Caco-2 (cell line): ENCODE measurements around the gene FAM53A. TPM values are rescaled to one million over a fixed set of nuclear protein-coding genes. Genes with fewer than 3 reads are reported as not detected.

Experiments
- BruUV-seq: library from RNA; stranded (reverse); fragments of 400-500 nt; replicated peaks from 2 replicates; lab custom pipeline; 2021; lab: Mats Ljungman, UMichigan
- CTCF ChIA-PET: fragments of 300-600 bp; sonication (Branson Sonifier 250); formaldehyde crosslinking; loops from one replicate; lab custom pipeline; 2022; ENCODE audit warnings: antibody characterized with exemption; lab: Charles Lee
- POLR2A ChIA-PET: fragments of 300-600 bp; sonication (Branson Sonifier 250); formaldehyde crosslinking; loops from one replicate; lab custom pipeline; 2022; ENCODE audit warnings: antibody characterized with exemption; lab: Charles Lee
- DNase-seq, 2 experiments: peaks; one replicate each; pipeline versions ENCODE4 v3.0.0 to v3.0.0-alpha.2; 2020 to 2022
- H3K27me3 ChIP-seq: replicated peaks from 2 replicates; pipeline ENCODE4 v1.6.0; 2011; ENCODE audit warnings: low read length; ENCODE audit not compliant: control insufficient read depth, insufficient read depth
- H3K36me3 ChIP-seq: 2 replicates; pipeline ENCODE4 v1.5.1; 2011; ENCODE audit warnings: low read length; ENCODE audit not compliant: control insufficient read depth, insufficient read depth
- H3K4me1 ChIP-seq: fragments of 250-450 bp; sonication (Bioruptor Pico); 2 replicates; pipeline ENCODE4 v1.5.1; 2020; ENCODE audit warnings: mild to moderate bottlenecking
- H3K4me3 ChIP-seq: 2 replicates; pipeline ENCODE4 v1.5.1; 2011; ENCODE audit warnings: low read depth, mild to moderate bottlenecking, control low read depth, low read length
- H3K9me3 ChIP-seq: fragments of 250-450 bp; sonication (Bioruptor Pico); 2 replicates; pipeline ENCODE4 v1.5.1; 2020; ENCODE audit warnings: mild to moderate bottlenecking, moderate library complexity
- H3K27ac Mint-ChIP-seq: one replicate; pipeline ENCODE4 v1.8.0; 2022; ENCODE audit warnings: mixed read lengths; ENCODE audit not compliant: unreplicated experiment
- H3K27me3 Mint-ChIP-seq: one replicate; pipeline ENCODE4 v1.8.0; 2022; ENCODE audit warnings: mixed read lengths; ENCODE audit not compliant: insufficient read depth, unreplicated experiment
- H3K36me3 Mint-ChIP-seq: one replicate; pipeline ENCODE4 v1.8.0; 2022; ENCODE audit warnings: mild to moderate bottlenecking, mixed read lengths; ENCODE audit not compliant: insufficient read depth, unreplicated experiment
- H3K4me1 Mint-ChIP-seq: one replicate; pipeline ENCODE4 v1.8.0; 2022; ENCODE audit warnings: low read depth, mixed read lengths; ENCODE audit not compliant: unreplicated experiment
- H3K4me3 Mint-ChIP-seq: one replicate; pipeline ENCODE4 v1.8.0; 2022; ENCODE audit warnings: mild to moderate bottlenecking, moderate library complexity, mixed read lengths; ENCODE audit not compliant: unreplicated experiment
- H3K9me3 Mint-ChIP-seq: one replicate; pipeline ENCODE4 v1.8.0; 2022; ENCODE audit warnings: mixed read lengths; ENCODE audit not compliant: unreplicated experiment
- CTCF ChIP-seq, 2 experiments: fragments of 200-600 bp in 1 of 2; IDR thresholded peaks; 1 replicate in 1 of 2; 2 replicates in 1 of 2; pipeline versions ENCODE4 v1.5.1 to v1.8.0; 2011 to 2022; ENCODE audit warnings: antibody characterized with exemption in 1 of 2, control low read depth in 1 of 2, inconsistent platforms in 1 of 2, low read depth in 1 of 2, low read length in 1 of 2, mild to moderate bottlenecking in 1 of 2, moderate library complexity in 1 of 2; ENCODE audit not compliant: insufficient read depth in 1 of 2, severe bottlenecking in 1 of 2, unreplicated experiment in 1 of 2
- intact Hi-C: fragments of 100-400 bp; cut with micrococcal nuclease; formaldehyde crosslinking; loops from one replicate; pipeline ENCODE4 v1.10.0; 2022; ENCODE audit not compliant: unreplicated experiment
- total RNA-seq: library from RNA; stranded (reverse); gene quantifications from 2 replicates; pipeline ENCODE4 v1.2.3, GENCODE V29; 2022

The FAM53A gene
- total RNA-seq, 1 experiment from 2014 or later: 4.1 TPM

GRCh38 chr4:1668488-1668840, 15.6 kb downstream of the FAM53A start:
- Mint-ChIP-seq H3K4me1 (no peaks in the 10 kb centered on the region), H3K4me3 (no peak overlapping the region), H3K9me3 (no peaks in the 10 kb centered on the region), H3K27ac (no peak overlapping the region), H3K27me3 (no peaks in the 10 kb centered on the region), H3K36me3 (no peaks in the 10 kb centered on the region)
- intact Hi-C loops: no loop called here
- Histone ChIP-seq H3K9me3 (no peaks in the 10 kb centered on the region), H3K4me1 (peaks cover 11% of the 10 kb centered on the region), H3K36me3 (no peaks in the 10 kb centered on the region), H3K4me3 (no peak overlapping the region), H3K27me3 (no peaks in the 10 kb centered on the region)
- BruUV-seq: no TSS peak
- TF ChIP-seq CTCF (IDR thresholded peaks at IDR 0.05; ENCODE audit: insufficient read depth in 1 of 2, low read depth in 1 of 2, low read length in 1 of 2, severe bottlenecking in 1 of 2, unreplicated experiment in 1 of 2): no peak
- CTCF ChIA-PET: no interaction called here
- no peak for DNase-seq
- POLR2A ChIA-PET: no interaction called here

- Mint-ChIP-seq H3K4me1 (no peaks in the 10 kb centered on the region), H3K9me3 (no peaks in the 10 kb centered on the region), H3K27ac (no peak overlapping the region), H3K27me3 (no peaks in the 10 kb centered on the region), H3K36me3 (no peaks in the 10 kb centered on the region), H3K4me3 (no peak overlapping the region)
- BruUV-seq: no TSS peak
- DNase-seq: no peak
- POLR2A ChIA-PET: no interaction called here
- CTCF ChIA-PET: no interaction called here
- no peaks in the 10 kb centered on the region for H3K27me3 ChIP-seq
- TF ChIP-seq CTCF (IDR thresholded peaks at IDR 0.05; ENCODE audit: insufficient read depth in 1 of 2, low read depth in 1 of 2, low read length in 1 of 2, severe bottlenecking in 1 of 2, unreplicated experiment in 1 of 2): no peak
- intact Hi-C loops: no loop called here
- no peaks in the 10 kb centered on the region for H3K36me3 ChIP-seq
- H3K4me1 ChIP-seq: peaks cover 11% of the 10 kb centered on the region
- H3K9me3 ChIP-seq: no peaks in the 10 kb centered on the region
- H3K4me3 ChIP-seq: no peak overlapping the region
These were observed 16.8 kb downstream of the FAM53A start for GRCh38 chr4:1667273-1667672.

- no TSS peak for BruUV-seq
- Mint-ChIP-seq H3K36me3 (no peaks in the 10 kb centered on the region), H3K9me3 (no peaks in the 10 kb centered on the region), H3K4me1 (no peaks in the 10 kb centered on the region), H3K27ac (no peak overlapping the region), H3K4me3 (no peak overlapping the region), H3K27me3 (no peaks in the 10 kb centered on the region)
- no peaks in the 10 kb centered on the region for H3K9me3 ChIP-seq
- H3K36me3 ChIP-seq: no peaks in the 10 kb centered on the region
- intact Hi-C loops: no loop called here
- no peak for DNase-seq
- ChIA-PET POLR2A (no interaction called here), CTCF (interaction anchor here (0.7 kb wide), 1 partner anchor 803 kb away, joined by 4 read pairs; the partner anchor contains the start of gene RNF4)
- TF ChIP-seq CTCF (IDR thresholded peaks at IDR 0.05; ENCODE audit: insufficient read depth in 1 of 2, low read depth in 1 of 2, low read length in 1 of 2, severe bottlenecking in 1 of 2, unreplicated experiment in 1 of 2): no peak
- H3K27me3 ChIP-seq: no peaks in the 10 kb centered on the region
- H3K4me1 ChIP-seq: peaks cover 11% of the 10 kb centered on the region
- no peak overlapping the region for H3K4me3 ChIP-seq
These were observed 17.7 kb downstream of the FAM53A start for GRCh38 chr4:1666391-1666790.
